GM12878 (cell line): Measurements from ENCODE around the gene LRP1. TPM values are rescaled to one million over a fixed set of nuclear protein-coding genes. Genes with fewer than 3 reads are reported as not detected.

Source experiments
- ATAC-seq: fragments of 200-7000 bp; cut with Tn5 transposase; 3 replicates; pipeline ENCODE4 v1.9.1; 2020; ENCODE audit warnings: mild to moderate bottlenecking, moderate library complexity
- BruUV-seq: library from RNA; stranded (reverse); fragments of 400-500 nt; replicated peaks from 2 replicates; lab custom pipeline; 2021; lab: Mats Ljungman, UMichigan
- CTCF ChIA-PET: fragments of 300-600 bp; sonication (Branson Sonifier 250); formaldehyde crosslinking; extraction: SDS; loops from one replicate; lab custom pipeline; 2021; ENCODE audit warnings: inconsistent platforms; lab: Yijun Ruan, JAX
- POLR2A ChIA-PET: fragments of 350-600 bp; formaldehyde crosslinking; extraction: SDS; loops from one replicate; lab custom pipeline; 2021; ENCODE audit warnings: inconsistent platforms; lab: Charles Lee
- RAD21 ChIA-PET: fragments of 300-600 bp; sonication (Branson Sonifier 250); formaldehyde crosslinking; loops from one replicate; lab custom pipeline; 2023; ENCODE audit warnings: antibody characterized with exemption; ENCODE audit not compliant: unreplicated experiment; lab: Charles Lee
- SMC1A ChIA-PET: fragments of 300-600 bp; sonication (Branson Sonifier 250); formaldehyde crosslinking; loops from one replicate; lab custom pipeline; 2023; ENCODE audit not compliant: unreplicated experiment, uncharacterized antibody; lab: Charles Lee
- DNase-seq: peaks from one replicate; pipeline ENCODE4 v3.0.0-alpha.2; 2011; ENCODE audit warnings: low read depth, low spot score
- FAIRE-seq: peaks from 3 replicates; lab custom pipeline; 2011; peaks lifted over from hg19 to GRCh38; lab: Jason Lieb, UNC
- H2AFZ ChIP-seq: 2 replicates; pipeline ENCODE4 v1.6.0; 2011; ENCODE audit warnings: low read depth, low read length, control low read depth; ENCODE audit not compliant: control insufficient read depth
- H3K27ac ChIP-seq: 2 replicates; pipeline ENCODE4 v1.5.1; 2011; ENCODE audit warnings: control low read depth; ENCODE audit not compliant: control insufficient read depth, insufficient read depth
- H3K27me3 ChIP-seq, 2 experiments: replicated peaks in 1 of 2; 2 replicates each; pipeline versions ENCODE4 v1.6.0 to v1.6.1; 2011; ENCODE audit warnings: low read length in 1 of 2; ENCODE audit not compliant: control insufficient read depth in 2 of 2, insufficient read depth in 2 of 2
- H3K36me3 ChIP-seq, 2 experiments: 2 replicates each; pipeline ENCODE4 v1.5.1; 2011; ENCODE audit warnings: low read length in 1 of 2; ENCODE audit not compliant: control insufficient read depth in 2 of 2, insufficient read depth in 2 of 2
- H3K4me1 ChIP-seq: 2 replicates; pipeline ENCODE4 v1.6.1; 2011; ENCODE audit warnings: mild to moderate bottlenecking, low read length, moderate library complexity, mixed read lengths; ENCODE audit not compliant: control insufficient read depth, insufficient read depth
- H3K4me2 ChIP-seq: 2 replicates; pipeline ENCODE4 v1.6.0; 2011; ENCODE audit warnings: control low read depth; ENCODE audit not compliant: control insufficient read depth, insufficient read depth
- H3K4me3 ChIP-seq: fragments of 200-600 bp; sonication (generic); 2 replicates; pipeline ENCODE4 v1.5.1; 2016
- H3K79me2 ChIP-seq: 2 replicates; pipeline ENCODE4 v1.6.0; 2011; ENCODE audit warnings: low read length; ENCODE audit not compliant: control insufficient read depth, insufficient read depth
- H3K9ac ChIP-seq: 2 replicates; pipeline ENCODE4 v1.8.0; 2011; ENCODE audit warnings: low read length, control low read depth, mixed read lengths; ENCODE audit not compliant: control insufficient read depth, insufficient read depth
- H3K9me3 ChIP-seq: replicated peaks from 3 replicates; pipeline ENCODE4 v1.5.1; 2011; ENCODE audit warnings: mild to moderate bottlenecking, low read length; ENCODE audit not compliant: control insufficient read depth, insufficient read depth
- H4K20me1 ChIP-seq: 2 replicates; pipeline ENCODE4 v1.6.0; 2011; ENCODE audit not compliant: control insufficient read depth, insufficient read depth
- CEBPZ ChIP-seq: fragments of 150-350 bp; IDR thresholded peaks from 2 replicates; pipeline ENCODE4 v1.6.1; 2016; ENCODE audit warnings: low read depth, low read length
- CHD4 ChIP-seq: fragments of 200-600 bp; sonication (generic); IDR thresholded peaks from 2 replicates; pipeline ENCODE4 v1.6.1; 2016; ENCODE audit warnings: mild to moderate bottlenecking
- CTCF ChIP-seq, 3 experiments: IDR thresholded peaks in 2 of 3; conservative IDR thresholded peaks in 1 of 3; 2 replicates each; pipeline ENCODE4 v1.5.1; 2011; ENCODE audit warnings: low read depth in 3 of 3, low read length in 3 of 3, mild to moderate bottlenecking in 3 of 3, control low read depth in 2 of 3, moderate library complexity in 2 of 3, inconsistent platforms in 1 of 3, mixed read lengths in 1 of 3; ENCODE audit not compliant: control insufficient read depth in 2 of 3, insufficient read depth in 1 of 3; ENCODE audit errors: extremely low read depth in 1 of 3
- GATAD2B ChIP-seq: fragments of 450-650 bp; conservative IDR thresholded peaks from 2 replicates; pipeline ENCODE4 v1.6.1; 2017; ENCODE audit warnings: low read depth, mild to moderate bottlenecking, moderate library complexity
- HCFC1 ChIP-seq: fragments of 150-350 bp; IDR thresholded peaks from 2 replicates; pipeline ENCODE4 v1.6.1; 2014; ENCODE audit warnings: low read length
- JUND ChIP-seq: IDR thresholded peaks from 2 replicates; pipeline ENCODE4 v1.6.1; 2012; ENCODE audit warnings: low read depth, mild to moderate bottlenecking, low read length, improper control_type of control experiment, moderate library complexity
- KAT2A ChIP-seq: conservative IDR thresholded peaks from 2 replicates; pipeline ENCODE4 v1.6.1; 2011; ENCODE audit warnings: low read depth, low read length; ENCODE audit not compliant: control insufficient read depth
- NBN ChIP-seq: fragments of 450-650 bp; IDR thresholded peaks from 2 replicates; pipeline ENCODE4 v1.6.1; 2016
- NRF1 ChIP-seq: conservative IDR thresholded peaks from 2 replicates; pipeline ENCODE4 v1.6.1; 2011; ENCODE audit warnings: mild to moderate bottlenecking, low read depth, low read length, improper control_type of control experiment
- PML ChIP-seq: IDR thresholded peaks from 2 replicates; pipeline ENCODE4 v1.6.1; 2012; ENCODE audit warnings: low read length, inconsistent platforms
- POLR2AphosphoS5 ChIP-seq: IDR thresholded peaks from 2 replicates; pipeline ENCODE4 v1.6.1; 2011; ENCODE audit warnings: mild to moderate bottlenecking, low read length, inconsistent platforms
- SP1 ChIP-seq: IDR thresholded peaks from one replicate; pipeline ENCODE4 v1.6.1; 2011; ENCODE audit warnings: low read depth, low read length
- ZNF207 ChIP-seq: fragments of 450-650 bp; IDR thresholded peaks from 2 replicates; pipeline ENCODE4 v1.6.1; 2014; ENCODE audit warnings: antibody characterized with exemption, mild to moderate bottlenecking, borderline replicate concordance
- ZNF24 ChIP-seq: fragments of 450-650 bp; IDR thresholded peaks from 2 replicates; pipeline ENCODE4 v1.6.1; 2017; ENCODE audit warnings: antibody characterized with exemption, mild to moderate bottlenecking
- WGBS: methylation state at CpG from one replicate; pipeline ENCODE4 v1.1.6; 2016; ENCODE audit warnings: low lambda C conversion rate; ENCODE audit not compliant: insufficient replicate concordance, insufficient coverage; ENCODE audit errors: missing lambda C conversion rate; 5-methylcytosine and 5-hydroxymethylcytosine counted together
- in situ Hi-C: fragments of 300-500 bp; cut with MboI; formaldehyde crosslinking; loops from 9 replicates; pipeline ENCODE4 v1.14.3; 2018; ENCODE audit warnings: mixed read lengths
- intact Hi-C: fragments of 100-400 bp; cut with micrococcal nuclease; formaldehyde crosslinking; loops from one replicate; pipeline ENCODE4 v1.14.2; 2022; ENCODE audit not compliant: unreplicated experiment
- polyA plus RNA-seq, 11 experiments: library from polyadenylated mRNA; depleted of rRNA in 4 of 11; unstranded in 6 of 11; stranded (reverse) in 5 of 11; fragments of >200 nt; fragmentation: Nextera tagmentation in 4 of 11; fragmentation: Illumina TruSeq in 1 of 11; extraction: Ambion mirVana in 4 of 11; extraction: Trizol in 1 of 11; gene quantifications; 1 replicate in 1 of 11; 2 replicates in 10 of 11; pipeline versions ENCODE4 v1.2.1 to v1.2.3, GENCODE V29; 2011 to 2016; ENCODE audit warnings: inconsistent platforms in 2 of 11, missing spikeins in 2 of 11, low read depth in 1 of 11
- total RNA-seq, 4 experiments: library from RNA; depleted of rRNA in 3 of 4; stranded (reverse); fragments of >200 nt in 3 of 4; fragmentation: Illumina TruSeq in 1 of 4; extraction: Trizol in 1 of 4; gene quantifications; 2 replicates each; pipeline versions ENCODE4 v1.2.1 to v1.2.3, GENCODE V29; 2013 to 2021
- TF ChIP-seq, protein P1 (sequence below): fragments of 450-650 bp; formaldehyde crosslinking; IDR thresholded peaks from 2 replicates; pipeline ENCODE4 v1.5.0; 2022; ENCODE audit warnings: mild to moderate bottlenecking, missing genetic modification characterization

Gene LRP1
- total and polyA plus RNA-seq, 10 of the 15 experiments (the other 5 are each of a cell fraction or from before 2014, with no cell fraction given) = under 0.01 to 1.1 (median 0.20) TPM; not detected in 2

- Histone ChIP-seq H2AFZ (peak overlapping the region; percentile 2), H3K4me3 (peak overlapping the region; percentile 95), H4K20me1 (no peaks in the 10 kb centered on the region), H3K4me2 (peak overlapping the region; percentile 82), H3K9me3 (no peaks in the 10 kb centered on the region), H3K79me2 (peaks cover 22% of the 10 kb centered on the region), H3K36me3 (peaks cover 2 to 3% of the 10 kb centered on the region in 2 experiments; a peak in 3 of 4 replicates), H3K27ac (peak overlapping the region; percentile 98), H3K4me1 (peaks cover 23% of the 10 kb centered on the region), H3K27me3 (no peaks in the 10 kb centered on the region), H3K9ac (peak overlapping the region; percentile 95)
- ChIA-PET SMC1A (interaction anchor here (4.5 kb wide), 1 partner anchor 25 kb away, joined by 29 read pairs; the partner anchor contains the start of gene STAT6), RAD21 (interaction anchor here (1.0 to 8.8 kb wide), 4 partner anchors 8 to 24 kb away, joined by 3 to 199 read pairs (median 20); partner anchors contain the start of genes NEMP1 and STAT6), POLR2A (interaction anchor here (0.6 to 5.1 kb wide), 6 partner anchors 8 to 24 kb away, joined by 3 to 41 read pairs (median 4); partner anchors contain the start of genes NEMP1 and STAT6), CTCF (interaction anchor here (1.0 to 9.0 kb wide), 4 partner anchors 7 to 24 kb away, joined by 3 to 144 read pairs (median 40); partner anchors contain the start of genes NEMP1 and STAT6)
- WGBS = 3% methylated on average over 14 of the region's 14 CpGs
- no peak for DNase-seq
- in situ Hi-C loops = loop anchor here (10.0 kb wide), 1 partner anchor 452 kb away; the partner anchor contains the start of gene BAZ2A
- intact Hi-C loops = loop anchor here (1.0 to 5.0 kb wide), 4 partner anchors 7 to 449 kb away; partner anchors contain the start of genes PTGES3 and STAT6
- peak; percentile 10 for ATAC-seq
- TSS peak; percentile 91 for BruUV-seq
- peak; percentile 59 for FAIRE-seq
- TF ChIP-seq SP1 (no peak), CHD4 (no peak), PML (no peak), ZNF207 (no peak), GATAD2B (peak; percentile 12; the same call in 1 of the 2 replicates), CTCF (IDR thresholded peaks at IDR 0.05 in 2 of 3, conservative IDR thresholded peaks at IDR 0.05 in 1 of 3; ENCODE audit: control insufficient read depth in 2 of 3, extremely low read depth in 1 of 3, insufficient read depth in 1 of 3, low read depth in 3 of 3, low read length in 3 of 3) (peak; percentile 35 to 45 (median 45); a peak in 5 of 6 replicates), HCFC1 (no peak), NRF1 (no peak), POLR2AphosphoS5 (no peak), CEBPZ (no peak), ZNF24 (no peak), NBN (peak; percentile 54; the same call in 1 of the 2 replicates), JUND (no peak), KAT2A (no peak)
- TF ChIP-seq, protein P1, sequence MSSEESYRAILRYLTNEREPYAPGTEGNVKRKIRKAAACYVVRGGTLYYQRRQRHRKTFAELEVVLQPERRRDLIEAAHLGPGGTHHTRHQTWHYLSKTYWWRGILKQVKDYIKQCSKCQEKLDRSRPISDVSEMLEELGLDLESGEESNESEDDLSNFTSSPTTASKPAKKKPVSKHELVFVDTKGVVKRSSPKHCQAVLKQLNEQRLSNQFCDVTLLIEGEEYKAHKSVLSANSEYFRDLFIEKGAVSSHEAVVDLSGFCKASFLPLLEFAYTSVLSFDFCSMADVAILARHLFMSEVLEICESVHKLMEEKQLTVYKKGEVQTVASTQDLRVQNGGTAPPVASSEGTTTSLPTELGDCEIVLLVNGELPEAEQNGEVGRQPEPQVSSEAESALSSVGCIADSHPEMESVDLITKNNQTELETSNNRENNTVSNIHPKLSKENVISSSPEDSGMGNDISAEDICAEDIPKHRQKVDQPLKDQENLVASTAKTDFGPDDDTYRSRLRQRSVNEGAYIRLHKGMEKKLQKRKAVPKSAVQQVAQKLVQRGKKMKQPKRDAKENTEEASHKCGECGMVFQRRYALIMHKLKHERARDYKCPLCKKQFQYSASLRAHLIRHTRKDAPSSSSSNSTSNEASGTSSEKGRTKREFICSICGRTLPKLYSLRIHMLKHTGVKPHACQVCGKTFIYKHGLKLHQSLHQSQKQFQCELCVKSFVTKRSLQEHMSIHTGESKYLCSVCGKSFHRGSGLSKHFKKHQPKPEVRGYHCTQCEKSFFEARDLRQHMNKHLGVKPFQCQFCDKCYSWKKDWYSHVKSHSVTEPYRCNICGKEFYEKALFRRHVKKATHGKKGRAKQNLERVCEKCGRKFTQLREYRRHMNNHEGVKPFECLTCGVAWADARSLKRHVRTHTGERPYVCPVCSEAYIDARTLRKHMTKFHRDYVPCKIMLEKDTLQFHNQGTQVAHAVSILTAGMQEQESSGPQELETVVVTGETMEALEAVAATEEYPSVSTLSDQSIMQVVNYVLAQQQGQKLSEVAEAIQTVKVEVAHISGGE (CRISPR knock-in tag) = no peak
These were observed 41.7 kb upstream of the LRP1 start for GRCh38 chr12:57086493-57087009.
